HepG2 (cell line): Measurements from ENCODE around the gene RASSF4.

ENCODE experiments used
- CBX1 ChIP-seq: IDR thresholded peaks from one replicate; pipeline ENCODE4 v1.6.1; 2016; ENCODE audit warnings: antibody characterized with exemption, low read depth
- HDAC2 ChIP-seq: sonication (generic); formaldehyde crosslinking; IDR thresholded peaks from 2 replicates; pipeline ENCODE4 v1.4.0; 2020; ENCODE audit warnings: missing genetic modification reagents
- POLR2A ChIP-seq, 2 experiments: IDR thresholded peaks; 2 replicates each; pipeline ENCODE4 v1.6.1; 2011; ENCODE audit warnings: low read depth in 2 of 2, low read length in 2 of 2, mild to moderate bottlenecking in 1 of 2, moderate library complexity in 1 of 2; ENCODE audit not compliant: insufficient read depth in 1 of 2
- TARDBP ChIP-seq: sonication (generic); formaldehyde crosslinking; IDR thresholded peaks from 2 replicates; pipeline ENCODE4 v1.8.0; 2022; ENCODE audit warnings: mild to moderate bottlenecking, missing genetic modification reagents
- TF ChIP-seq, protein P1 (sequence below): sonication (generic); formaldehyde crosslinking; IDR thresholded peaks from 2 replicates; pipeline ENCODE4 v1.4.0; 2020; ENCODE audit warnings: missing genetic modification reagents

- TF ChIP-seq CBX1 (no peak), HDAC2 (no peak), TARDBP (CRISPR knock-in tag) (peak; percentile 12; the same call in 1 of the 2 replicates), POLR2A (IDR thresholded peaks at IDR 0.05; ENCODE audit: insufficient read depth in 1 of 2, low read depth in 2 of 2, low read length in 2 of 2) (no peak)
- TF ChIP-seq, protein P1, sequence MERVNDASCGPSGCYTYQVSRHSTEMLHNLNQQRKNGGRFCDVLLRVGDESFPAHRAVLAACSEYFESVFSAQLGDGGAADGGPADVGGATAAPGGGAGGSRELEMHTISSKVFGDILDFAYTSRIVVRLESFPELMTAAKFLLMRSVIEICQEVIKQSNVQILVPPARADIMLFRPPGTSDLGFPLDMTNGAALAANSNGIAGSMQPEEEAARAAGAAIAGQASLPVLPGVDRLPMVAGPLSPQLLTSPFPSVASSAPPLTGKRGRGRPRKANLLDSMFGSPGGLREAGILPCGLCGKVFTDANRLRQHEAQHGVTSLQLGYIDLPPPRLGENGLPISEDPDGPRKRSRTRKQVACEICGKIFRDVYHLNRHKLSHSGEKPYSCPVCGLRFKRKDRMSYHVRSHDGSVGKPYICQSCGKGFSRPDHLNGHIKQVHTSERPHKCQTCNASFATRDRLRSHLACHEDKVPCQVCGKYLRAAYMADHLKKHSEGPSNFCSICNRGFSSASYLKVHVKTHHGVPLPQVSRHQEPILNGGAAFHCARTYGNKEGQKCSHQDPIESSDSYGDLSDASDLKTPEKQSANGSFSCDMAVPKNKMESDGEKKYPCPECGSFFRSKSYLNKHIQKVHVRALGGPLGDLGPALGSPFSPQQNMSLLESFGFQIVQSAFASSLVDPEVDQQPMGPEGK (CRISPR knock-in tag) = no peak
Measured at GRCh38 chr10:44989597-44990301, 30.1 kb downstream of the RASSF4 start.
